CD4-positive, alpha-beta T cell treated with Interleukin-2 at 100 ng/mL for 4 hours (primary cell): ENCODE data around the gene BLMH.
A peak's percentile ranks its signal among the peaks of the same experiment; 100 is the strongest.

Source experiments
- DNase-seq: peaks from one replicate; pipeline ENCODE4 v3.0.0-alpha.2; 2020; ENCODE audit warnings: low spot score

The BLMH gene

GRCh38 chr17:30304778-30305177 lies 13.0 kb upstream of the BLMH start:
- no peak for DNase-seq

GRCh38 chr17:30302241-30302640 lies 10.5 kb upstream of the BLMH start:
- no peak for DNase-seq

- no peak for DNase-seq
Observed at GRCh38 chr17:30300818-30301217, 9.1 kb upstream of the BLMH start.

GRCh38 chr17:30299000-30299399 lies 7.3 kb upstream of the BLMH start:
- DNase-seq = peak; percentile 2

- DNase-seq = no peak
Observed at GRCh38 chr17:30297715-30298114, 6.0 kb upstream of the BLMH start.

GRCh38 chr17:30296499-30297080 lies 4.8 kb upstream of the BLMH start:
- DNase-seq = no peak

- DNase-seq = peak; percentile 3
Observed at GRCh38 chr17:30292286-30292858, 628 bp upstream of the BLMH start.

- DNase-seq = peak; percentile 37
Observed at GRCh38 chr17:30290696-30291542, 825 bp downstream of the BLMH start.

GRCh38 chr17:30290077-30290476 lies 1.7 kb downstream of the BLMH start:
- DNase-seq = no peak

GRCh38 chr17:30279156-30279555 lies 12.6 kb downstream of the BLMH start:
- no peak for DNase-seq

GRCh38 chr17:30278032-30278431 lies 13.7 kb downstream of the BLMH start:
- DNase-seq = no peak

- no peak for DNase-seq
Observed at GRCh38 chr17:30275911-30276310, 15.8 kb downstream of the BLMH start.

GRCh38 chr17:30274887-30275286 lies 16.9 kb downstream of the BLMH start:
- no peak for DNase-seq

- no peak for DNase-seq
Observed at GRCh38 chr17:30273373-30273772, 18.4 kb downstream of the BLMH start.

GRCh38 chr17:30271102-30271501 lies 20.6 kb downstream of the BLMH start:
- DNase-seq = no peak

GRCh38 chr17:30267625-30268024 lies 24.1 kb downstream of the BLMH start:
- DNase-seq = no peak

GRCh38 chr17:30263552-30264333 lies 28.0 kb downstream of the BLMH start:
- DNase-seq = no peak

- DNase-seq = no peak
Observed at GRCh38 chr17:30256756-30257506, 34.8 kb downstream of the BLMH start.

- DNase-seq = no peak
Observed at GRCh38 chr17:30254150-30254549, 37.6 kb downstream of the BLMH start.

GRCh38 chr17:30253312-30253711 lies 38.4 kb downstream of the BLMH start:
- no peak for DNase-seq

GRCh38 chr17:30251931-30252330 lies 39.8 kb downstream of the BLMH start:
- no peak for DNase-seq

GRCh38 chr17:30249460-30249859 lies 42.3 kb downstream of the BLMH start:
- no peak for DNase-seq
